Prostate gland (tissue), 2 donors: ENCODE data around the gene TOB2.
"Not testable (repeated sequence)": the region's sequence is repeated elsewhere in the genome, so short reads cannot be mapped to it uniquely, and the experiment has no call there.

Source experiments
- POLR2A ChIP-seq: fragments of 450-650 bp; IDR thresholded peaks from one replicate; pipeline ENCODE4 v1.6.1; 2016; ENCODE audit warnings: antibody characterized with exemption, mild to moderate bottlenecking
- POLR2AphosphoS5 ChIP-seq: sonication (generic); formaldehyde crosslinking; IDR thresholded peaks from one replicate; pipeline ENCODE4 v1.6.1; 2017; ENCODE audit warnings: antibody characterized with exemption
- TF ChIP-seq, protein P1 (sequence below), 4 experiments: fragments of 200-600 bp in 2 of 4; fragments of 450-650 bp in 2 of 4; sonication (generic) in 2 of 4; IDR thresholded peaks; 1 replicate in 3 of 4; 2 replicates in 1 of 4; pipeline ENCODE4 v1.5.1; 2016 to 2019; ENCODE audit warnings: antibody characterized with exemption in 4 of 4, mild to moderate bottlenecking in 2 of 4, moderate library complexity in 2 of 4

DNA sequence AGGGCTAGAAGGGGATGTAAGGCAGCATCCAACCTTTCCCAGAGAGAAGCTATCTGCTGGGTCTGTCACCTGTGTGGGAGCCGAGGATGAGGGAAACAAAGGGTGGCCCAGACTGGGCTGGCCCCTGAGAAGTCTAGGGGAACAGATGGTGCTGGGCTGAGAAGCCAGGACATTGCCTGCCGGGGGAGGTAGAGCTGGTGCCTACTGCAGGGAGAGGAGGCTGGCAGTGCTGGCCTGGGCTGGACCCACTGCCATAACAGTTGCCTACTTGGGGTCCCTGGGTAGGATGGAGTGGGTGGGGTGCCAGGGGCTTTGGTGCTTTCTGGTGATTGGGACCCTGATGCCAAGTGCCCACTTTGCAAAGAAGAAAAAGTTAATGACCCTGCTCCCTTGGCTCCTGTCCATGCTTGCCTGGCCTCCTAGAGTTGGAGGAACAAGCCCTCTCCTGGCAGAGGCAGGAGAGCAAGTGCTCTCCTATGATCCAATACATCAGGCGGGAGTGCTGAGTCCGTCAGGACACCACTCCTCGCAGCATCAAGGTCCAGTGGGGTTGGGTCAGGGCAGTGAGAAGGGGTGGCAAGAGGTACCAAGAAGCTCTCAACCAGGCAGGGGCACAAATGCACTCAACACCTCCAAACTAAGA lies 12.1 kb downstream of the TOB2 start:
- TF ChIP-seq, protein P1, sequence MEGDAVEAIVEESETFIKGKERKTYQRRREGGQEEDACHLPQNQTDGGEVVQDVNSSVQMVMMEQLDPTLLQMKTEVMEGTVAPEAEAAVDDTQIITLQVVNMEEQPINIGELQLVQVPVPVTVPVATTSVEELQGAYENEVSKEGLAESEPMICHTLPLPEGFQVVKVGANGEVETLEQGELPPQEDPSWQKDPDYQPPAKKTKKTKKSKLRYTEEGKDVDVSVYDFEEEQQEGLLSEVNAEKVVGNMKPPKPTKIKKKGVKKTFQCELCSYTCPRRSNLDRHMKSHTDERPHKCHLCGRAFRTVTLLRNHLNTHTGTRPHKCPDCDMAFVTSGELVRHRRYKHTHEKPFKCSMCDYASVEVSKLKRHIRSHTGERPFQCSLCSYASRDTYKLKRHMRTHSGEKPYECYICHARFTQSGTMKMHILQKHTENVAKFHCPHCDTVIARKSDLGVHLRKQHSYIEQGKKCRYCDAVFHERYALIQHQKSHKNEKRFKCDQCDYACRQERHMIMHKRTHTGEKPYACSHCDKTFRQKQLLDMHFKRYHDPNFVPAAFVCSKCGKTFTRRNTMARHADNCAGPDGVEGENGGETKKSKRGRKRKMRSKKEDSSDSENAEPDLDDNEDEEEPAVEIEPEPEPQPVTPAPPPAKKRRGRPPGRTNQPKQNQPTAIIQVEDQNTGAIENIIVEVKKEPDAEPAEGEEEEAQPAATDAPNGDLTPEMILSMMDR (IDR thresholded peaks at IDR 0.05): not testable (repeated sequence)
- TF ChIP-seq POLR2AphosphoS5, POLR2A: not testable (repeated sequence)
